NCI-H1105 (cell line): ENCODE data around the gene NMB.
"Not testable (repeated sequence)": the region's sequence is repeated elsewhere in the genome, so short reads cannot be mapped to it uniquely, and the experiment has no call there.

Experiments
- DNase-seq: peaks from one replicate; lab custom pipeline; 2025; lab: John Stamatoyannopoulos, UW

Gene NMB, protein sequence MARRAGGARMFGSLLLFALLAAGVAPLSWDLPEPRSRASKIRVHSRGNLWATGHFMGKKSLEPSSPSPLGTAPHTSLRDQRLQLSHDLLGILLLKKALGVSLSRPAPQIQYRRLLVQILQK

DNA sequence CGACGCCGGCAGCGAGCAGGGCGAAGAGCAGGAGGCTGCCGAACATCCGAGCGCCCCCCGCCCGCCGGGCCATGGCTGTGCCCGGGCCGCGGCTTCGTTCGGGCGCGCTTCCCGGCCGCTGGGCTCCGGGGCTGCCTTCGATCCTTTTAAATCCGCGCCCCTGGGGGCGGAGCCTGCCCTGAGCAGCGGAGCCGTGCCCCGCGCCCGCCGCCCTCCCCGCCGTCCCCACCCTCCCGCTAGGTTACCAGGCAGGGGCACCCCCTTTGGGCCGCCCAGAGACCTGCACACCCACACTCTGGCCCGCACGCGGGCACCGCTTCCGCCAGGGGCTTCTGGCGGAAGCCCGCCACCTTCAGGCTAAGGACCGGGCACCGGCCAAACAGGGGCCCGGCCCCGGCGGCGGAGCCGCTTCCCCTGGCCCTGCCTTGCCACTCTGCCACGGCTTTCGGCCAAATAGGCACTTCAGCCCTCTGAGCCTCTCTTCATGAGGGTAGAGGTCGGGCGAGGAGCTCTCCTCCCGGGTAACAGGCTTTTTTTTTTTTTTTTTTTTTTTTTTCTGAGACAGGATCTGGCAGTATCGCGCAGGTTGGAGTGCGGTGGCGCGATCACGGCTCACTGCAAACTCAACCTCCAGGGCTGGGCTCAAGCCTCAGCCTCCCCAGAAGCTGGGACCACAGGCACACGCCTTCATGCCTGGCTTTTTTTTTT lies at the start of gene NMB:
NMB (minus strand) TSS at position 120 of the 708 bp plus-strand sequence; CDS start at position 73, 47 bp downstream.
- peak; percentile 58 for DNase-seq

DNA sequence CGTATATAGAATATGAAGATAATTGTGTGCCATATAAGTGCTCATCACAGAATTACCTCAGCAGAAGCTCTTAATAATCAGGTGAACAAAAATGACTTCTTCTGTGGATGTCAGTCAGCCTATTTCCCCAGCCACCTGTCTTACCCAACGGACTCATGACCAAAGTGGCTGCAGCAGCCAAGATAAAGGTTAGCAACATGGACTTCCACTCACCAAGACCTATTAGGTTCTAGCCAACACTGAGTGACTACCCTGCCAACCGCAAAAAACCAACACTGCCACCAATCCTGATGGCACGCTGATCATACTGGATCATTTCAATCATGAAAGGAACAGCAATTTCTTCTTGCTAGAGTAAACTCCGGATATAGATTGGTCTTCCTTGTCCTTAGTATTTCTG lies 45.8 kb upstream of the NMB start:
- DNase-seq, result no peak

DNA sequence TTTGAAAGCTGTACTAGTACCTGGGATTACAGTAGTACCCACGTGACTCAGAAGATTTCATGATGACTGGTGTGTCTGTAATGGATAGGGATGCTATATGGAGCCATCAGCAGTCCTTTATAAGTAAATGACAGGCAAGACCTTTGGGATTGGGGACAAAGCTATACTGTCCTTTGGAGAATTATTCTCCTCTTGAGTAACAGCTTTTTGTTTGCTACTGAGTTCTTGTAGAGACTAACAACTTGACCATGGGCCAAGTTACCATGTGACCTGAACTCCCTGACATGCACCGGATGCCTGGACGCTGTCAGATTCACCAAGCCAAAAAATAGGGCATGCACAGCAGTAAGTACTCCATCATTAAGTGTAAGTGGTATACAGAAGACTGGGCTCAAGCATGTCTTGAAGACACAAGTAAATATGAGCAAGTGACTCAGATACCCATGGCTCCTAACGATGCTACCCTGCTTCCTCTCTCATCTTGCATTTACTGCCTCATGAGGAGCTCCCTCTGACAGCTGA lies 45.0 kb upstream of the NMB start:
- DNase-seq, result no peak

DNA sequence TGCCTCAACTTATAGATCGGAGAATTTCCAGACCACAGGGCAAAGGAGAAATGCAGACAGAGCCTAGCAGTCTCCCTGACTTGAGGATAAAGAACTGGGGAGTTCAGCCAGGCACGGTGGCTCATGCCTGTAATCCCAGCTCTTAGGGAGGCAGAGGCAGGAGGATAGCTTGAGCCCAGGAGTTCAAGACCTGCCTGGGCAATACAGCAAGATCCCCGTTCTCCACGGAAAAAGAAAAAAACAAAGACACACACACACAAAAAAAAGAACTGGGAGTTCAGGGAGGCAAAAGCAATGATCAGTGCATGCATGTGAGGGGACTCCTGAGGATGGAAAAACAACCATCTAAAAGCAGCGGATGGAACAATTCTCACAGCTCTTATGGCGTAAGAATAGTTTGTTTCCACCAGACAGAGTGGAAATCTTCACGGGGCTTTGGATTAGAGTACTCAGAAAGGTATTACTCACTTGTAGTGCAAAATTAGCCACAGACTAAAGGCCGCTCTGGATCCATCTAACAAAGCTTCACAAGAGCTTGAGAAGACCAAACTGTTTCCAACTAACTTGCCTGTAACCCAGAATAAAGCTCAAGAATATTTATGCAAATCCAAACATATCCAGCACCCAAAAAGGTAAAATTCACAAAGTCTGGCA lies 41.7 kb upstream of the NMB start:
- DNase-seq, result no peak

DNA sequence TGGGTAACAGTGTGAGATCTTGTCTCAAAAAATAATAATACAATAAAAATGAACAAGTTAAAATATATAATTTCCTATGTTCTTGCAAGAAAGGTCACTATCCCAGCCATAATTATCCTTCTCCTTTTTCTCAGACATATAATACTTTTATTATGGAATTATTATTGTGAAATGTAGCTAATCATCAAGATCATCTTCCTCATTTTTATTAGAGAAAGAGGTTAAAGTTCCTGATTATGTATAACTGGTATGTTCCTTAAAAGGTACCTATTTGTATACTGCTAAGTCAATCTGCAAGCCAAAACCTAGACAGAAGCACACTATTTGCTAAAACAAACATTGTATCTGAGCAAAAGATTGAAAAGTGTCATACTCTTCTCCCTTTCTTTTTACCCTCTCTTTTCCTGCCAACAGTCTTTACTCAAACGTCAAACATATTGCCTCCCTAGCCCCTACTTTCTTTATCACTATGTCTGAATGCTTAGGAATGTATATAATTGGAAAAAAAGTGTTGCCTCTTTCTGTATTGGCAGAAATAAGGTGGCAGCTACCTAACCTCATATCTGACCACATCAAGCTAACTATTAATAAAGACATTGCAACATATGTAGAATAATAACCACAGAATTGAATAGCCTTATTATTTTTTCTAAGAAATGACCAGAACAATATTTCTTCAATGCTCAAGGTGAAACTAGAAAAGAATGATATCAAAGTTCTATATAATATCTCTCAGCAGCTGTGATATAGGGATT lies 39.4 kb upstream of the NMB start:
- no peak for DNase-seq

DNA sequence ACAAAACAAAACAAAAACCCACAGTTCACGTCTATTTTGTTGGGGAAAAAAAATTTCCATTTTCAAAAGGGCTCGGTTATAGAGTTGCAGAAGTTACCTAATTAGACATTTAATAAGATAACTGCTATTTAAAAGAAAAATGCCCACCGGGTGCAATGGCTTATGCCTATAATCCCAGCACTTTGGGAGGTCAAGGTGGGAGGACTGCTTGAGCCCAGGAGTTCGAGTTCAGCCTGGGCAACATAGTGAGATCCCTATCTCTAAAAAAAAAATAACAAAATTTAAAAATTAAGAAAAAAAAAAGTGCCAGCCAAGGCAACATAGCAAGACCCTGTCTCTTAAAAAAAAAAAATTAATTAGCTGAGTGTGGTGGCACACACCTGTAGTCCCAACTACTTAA lies 38.8 kb upstream of the NMB start:
- no peak for DNase-seq

DNA sequence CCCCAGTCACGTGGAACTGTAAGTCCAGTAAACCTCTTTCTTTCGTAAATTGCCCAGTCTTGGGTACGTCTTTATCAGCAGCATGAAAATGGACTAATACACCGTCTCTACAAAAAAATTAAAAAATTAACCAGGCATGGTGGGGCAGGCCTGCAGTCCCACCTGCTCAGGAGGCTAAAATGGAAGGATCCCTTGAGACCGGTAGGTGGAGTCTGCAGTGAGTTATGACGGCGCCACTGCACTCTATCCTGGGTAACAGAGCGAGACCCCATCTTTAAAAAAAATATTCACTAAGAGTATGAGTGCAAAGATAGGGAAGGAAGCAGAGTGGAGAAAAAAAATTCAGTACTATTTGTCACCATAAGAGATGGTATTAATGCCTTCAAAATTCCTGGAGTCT lies 32.3 kb upstream of the NMB start:
- no peak for DNase-seq

DNA sequence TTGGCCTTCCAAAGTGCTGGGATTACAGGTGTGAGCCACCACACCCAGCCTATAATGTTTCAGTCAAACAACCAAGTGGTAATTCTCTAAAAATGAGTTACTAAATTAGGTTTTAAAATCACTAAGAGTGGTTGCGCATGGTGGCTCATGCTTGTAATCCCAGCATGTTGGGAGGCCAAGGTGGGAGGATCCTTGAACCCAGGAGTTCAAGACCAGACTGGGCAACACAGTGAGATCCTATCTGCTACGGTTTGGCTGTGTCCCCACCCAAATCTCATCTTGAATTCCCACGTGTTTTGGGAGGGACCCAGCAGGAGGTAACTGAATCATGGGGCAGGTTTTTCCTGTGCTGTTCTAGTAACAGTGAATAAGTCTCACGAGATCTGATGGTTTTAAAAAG lies 31.9 kb upstream of the NMB start:
- no peak for DNase-seq

DNA sequence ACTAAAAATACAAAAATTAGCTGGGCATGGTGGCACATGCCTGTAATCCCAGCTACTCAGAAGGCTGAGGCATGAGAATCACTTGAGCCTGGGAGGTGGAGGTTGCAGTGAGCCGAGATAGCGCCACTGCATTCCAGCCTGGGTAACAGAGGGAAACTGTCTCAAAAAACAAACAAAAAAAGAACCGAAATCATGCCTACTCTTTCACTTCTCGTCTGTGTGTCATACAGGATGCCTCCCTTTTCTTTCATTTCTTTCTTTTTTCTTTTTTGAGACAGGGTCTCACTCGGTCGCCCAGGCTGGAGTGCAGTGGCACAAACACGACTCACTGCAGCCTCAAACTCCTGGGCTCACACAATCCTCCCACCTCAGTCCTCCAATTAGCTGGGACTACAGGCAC lies 28.4 kb upstream of the NMB start:
- not testable (repeated sequence) for DNase-seq

DNA sequence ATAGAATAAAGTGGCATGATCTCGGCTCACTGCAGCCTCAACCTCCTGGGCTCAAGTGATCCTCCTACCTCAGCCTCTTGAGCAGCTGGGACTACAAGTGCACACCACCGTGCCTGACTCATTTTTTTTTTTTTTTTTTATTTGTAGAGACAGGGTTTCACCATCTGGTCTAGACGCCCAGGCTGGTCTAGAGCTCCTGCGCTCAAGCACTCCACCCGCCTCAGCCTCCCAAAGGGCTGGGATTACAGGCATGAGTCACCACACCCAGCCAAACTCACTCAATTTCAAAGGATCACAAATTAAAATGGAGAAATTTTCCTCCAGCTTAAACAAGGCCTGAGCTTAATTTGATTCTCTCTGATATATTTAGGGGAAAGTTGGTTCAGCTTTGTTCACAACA lies 27.3 kb upstream of the NMB start:
- DNase-seq, result no peak

DNA sequence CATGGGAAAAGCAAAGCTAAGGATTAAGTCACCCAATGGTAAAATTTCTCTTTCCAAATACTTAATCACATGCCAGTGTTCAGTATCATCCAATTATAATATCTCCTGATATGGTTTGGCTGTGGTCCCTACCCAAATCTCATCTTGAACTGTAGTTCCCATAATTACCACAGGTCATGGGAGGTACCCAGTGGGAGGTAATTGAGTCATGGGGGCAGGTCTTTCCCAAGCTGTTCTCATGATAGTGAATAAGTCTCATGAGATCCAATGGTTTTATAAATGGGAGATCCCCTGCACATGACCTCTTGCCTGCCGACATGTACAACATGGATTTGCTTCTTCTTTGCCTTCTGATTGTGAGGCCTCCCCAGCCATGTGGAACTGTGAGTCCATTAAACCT lies 26.1 kb upstream of the NMB start:
- no peak for DNase-seq

DNA sequence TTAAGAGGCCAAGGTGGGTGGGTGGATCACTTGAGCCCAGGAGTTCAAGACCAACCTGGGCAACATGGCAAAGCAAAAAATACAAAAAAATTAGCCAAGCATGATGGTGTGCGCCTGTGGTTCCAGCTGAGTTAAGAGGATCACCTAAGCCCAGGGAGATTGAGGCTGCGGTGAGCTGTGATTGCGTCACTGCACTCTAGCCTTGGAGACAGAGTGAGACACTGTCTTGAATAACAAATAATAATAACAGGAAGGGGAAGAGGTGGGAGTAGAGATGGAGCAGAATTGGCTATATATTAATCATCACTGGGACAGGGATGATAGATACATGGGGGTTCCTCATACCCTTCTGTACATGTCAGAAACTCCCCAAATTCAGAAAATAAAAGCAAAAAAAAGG lies 23.8 kb upstream of the NMB start:
- DNase-seq, result no peak

DNA sequence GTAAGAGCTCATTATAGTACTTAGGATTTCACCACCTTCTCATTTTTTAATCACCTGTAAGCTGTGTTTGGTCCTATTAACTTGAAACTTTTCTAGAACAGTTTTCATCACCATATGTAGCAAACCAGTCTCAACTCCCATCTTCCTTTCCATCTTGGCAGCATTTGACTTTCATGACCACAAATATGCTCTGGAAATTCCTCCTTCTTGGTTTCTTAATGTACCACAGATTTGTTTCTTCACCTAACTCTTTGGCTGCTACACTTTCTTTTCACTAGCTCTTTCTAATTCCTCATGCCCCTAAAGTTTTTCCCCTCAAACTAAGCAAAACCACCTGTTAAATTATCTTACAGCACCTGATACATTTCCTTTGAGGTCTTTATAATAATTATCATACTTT lies 13.2 kb upstream of the NMB start:
- no peak for DNase-seq

DNA sequence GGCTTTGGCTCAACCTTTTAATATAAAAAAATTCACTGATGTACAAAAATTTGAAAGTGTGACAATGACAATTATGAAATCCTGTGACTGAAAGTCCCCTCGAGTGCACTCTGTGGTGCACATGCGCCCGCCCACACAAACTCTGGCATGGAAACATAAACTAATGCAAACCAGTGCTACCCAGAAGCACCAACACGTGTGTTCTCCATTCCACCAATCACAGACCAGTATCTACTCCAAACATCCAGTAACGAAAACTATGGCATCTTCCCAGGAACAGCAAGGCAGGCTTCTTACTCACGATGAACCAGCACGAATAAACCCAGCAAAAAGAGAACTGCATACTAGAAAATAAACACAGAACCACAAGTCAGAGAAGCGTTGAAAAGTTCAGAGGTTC lies 11.7 kb upstream of the NMB start:
- DNase-seq, result no peak

DNA sequence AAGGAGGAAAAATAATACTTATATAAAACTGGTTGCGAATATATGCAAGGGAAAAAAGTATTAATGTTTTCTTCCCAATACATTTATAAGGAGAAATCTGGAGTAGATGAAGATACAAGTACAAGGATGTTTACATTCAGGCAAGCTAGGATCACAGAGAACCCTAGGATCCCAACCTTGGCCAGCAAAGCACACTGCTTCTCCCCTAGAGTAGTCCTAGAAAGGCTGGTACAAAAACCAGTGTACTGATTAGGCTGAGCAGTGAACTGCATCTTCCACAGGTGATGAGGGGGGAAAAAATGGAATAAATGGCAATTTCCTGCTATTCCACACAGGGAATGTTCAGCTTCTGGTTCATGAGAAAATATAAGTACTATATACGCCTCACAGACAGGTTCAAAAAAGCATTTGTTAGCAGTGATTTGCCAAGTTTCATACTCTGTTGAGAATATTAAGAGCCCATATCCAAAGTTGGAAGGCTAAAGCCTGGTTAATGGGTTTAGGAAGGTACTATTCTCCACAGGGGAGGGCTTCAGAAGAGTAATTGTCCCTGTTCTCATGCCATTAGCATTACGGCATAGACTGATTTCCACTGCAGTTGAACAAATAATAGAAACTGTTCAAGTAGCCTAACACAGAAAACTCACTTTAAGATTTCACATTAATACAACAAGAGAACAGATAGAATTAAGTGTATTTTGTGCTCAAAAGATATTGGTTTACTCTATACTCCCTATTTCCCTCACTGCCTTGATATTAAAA lies 10.4 kb upstream of the NMB start:
- DNase-seq, result no peak

DNA sequence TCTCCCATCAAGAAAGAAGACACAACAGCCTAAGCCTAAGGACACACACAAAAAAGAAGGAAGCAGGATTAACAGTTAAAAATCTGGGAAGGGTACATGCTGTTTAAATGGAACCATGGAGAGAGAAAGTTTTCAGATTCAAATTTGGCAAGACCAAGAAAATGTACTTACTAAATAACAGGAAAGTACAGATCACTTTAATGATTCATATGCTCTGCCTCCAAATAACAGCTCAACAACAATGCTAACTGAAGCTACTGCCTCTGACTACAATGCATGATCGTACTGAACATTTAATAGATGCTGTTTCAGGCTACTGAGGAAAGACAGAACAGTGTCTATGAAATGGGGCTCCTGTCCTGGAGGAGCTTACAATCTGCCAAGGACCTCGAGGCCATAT lies 8.4 kb upstream of the NMB start:
- DNase-seq, result no peak

DNA sequence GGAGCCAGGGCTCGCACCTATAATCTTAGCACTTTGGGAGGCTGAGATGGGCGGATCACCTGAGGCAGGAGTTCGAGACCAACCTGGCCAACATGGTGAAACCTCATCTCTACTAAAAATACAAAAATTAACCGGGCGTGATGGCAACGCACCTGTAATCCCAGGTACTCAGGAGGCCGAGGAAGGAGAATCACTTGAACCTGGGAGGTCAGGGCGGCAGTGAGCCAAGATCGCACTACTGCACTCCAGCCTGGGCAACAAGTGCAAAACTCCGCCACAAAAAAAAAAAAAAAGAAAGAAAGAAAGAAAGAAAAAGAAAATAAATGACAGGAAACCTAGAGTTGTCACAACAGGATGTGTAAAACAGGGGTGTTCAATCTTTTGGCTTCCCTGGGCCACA lies 3.0 kb upstream of the NMB start:
- DNase-seq, result no peak

DNA sequence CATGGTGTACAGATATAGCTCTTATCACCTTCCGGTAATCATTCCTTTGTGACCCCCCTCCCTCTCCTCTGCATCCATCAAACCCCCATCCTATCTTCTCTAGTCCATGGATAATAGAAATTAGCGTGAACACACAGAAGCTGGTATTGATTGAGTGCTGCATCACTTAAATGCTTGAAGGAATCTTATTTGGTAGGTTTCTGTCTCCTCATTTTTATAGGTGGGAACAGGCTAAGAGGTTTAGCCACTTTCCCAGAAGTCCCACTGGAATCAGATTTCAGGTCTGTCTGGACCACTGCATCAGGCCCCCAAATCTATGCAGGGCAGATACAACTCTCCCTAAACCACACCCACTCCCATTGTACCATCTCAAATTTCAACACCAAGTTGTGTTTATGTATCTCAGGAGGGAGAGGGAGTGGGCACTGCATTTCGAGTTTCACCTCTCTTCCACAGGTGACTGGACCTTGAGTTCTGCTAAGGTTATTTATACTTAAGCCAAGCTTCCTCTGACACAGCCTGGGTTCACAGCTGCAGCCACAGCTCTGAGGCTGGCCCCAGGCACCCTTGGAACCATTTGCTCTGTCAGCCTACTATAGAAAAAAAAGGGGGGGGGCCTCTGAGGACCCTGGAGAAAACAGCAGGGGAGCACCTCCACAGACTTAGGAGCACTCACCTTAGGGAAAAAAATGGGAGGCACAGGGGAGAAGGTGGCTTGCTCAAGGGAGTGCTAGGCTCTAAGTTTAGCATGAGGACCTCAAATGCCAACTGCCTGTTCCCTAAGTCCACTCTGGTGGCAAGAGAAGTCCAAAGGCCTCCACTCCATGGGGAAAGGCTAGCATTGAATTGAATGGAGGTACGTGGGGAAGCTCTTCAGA lies 2.1 kb upstream of the NMB start:
- DNase-seq, result no peak

DNA sequence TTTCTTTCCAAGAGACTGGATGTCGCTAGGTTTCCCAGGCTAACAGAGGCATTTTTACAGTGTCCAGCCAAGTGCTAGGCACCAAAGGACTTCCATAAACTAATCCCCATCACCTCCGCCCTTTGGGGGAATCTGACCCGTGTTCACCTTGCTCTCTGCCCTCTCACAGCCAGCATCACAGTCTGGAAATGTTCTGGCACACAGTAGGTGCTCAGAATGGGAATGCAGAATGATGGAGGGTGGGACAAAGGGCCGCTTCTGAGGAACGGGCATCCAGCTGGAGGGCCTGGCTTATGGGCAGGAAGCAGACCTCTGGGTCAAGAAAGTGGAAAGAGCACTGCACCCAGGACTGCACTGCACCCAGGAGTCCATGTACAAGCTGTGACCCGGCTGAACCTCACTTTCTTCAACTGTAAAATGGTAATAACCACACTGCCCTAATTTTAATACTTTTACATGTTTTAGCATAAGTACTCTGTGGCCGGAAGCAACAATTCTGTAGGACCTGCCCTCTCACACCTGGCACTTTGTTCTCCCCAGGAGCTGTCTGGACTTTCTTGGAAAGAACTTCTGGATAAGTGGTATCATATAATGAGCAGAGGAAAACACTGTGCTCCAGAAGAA lies 901 bp upstream of the NMB start:
- DNase-seq, result no peak

DNA sequence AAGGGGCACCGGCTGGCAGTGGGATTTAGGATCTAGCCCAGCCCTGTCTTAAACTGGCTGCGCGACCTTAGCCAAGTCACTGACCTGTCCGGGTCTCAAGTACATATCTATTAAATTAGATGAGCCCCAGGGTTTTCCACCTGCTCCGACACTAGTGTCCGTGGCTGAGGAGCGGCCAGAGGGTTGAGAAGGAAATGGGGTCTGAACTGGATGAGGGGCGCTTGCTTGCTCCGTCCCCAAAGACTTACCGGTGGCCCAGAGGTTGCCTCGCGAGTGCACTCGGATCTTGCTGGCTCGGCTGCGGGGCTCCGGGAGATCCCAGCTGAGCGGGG lies 285 bp downstream of the NMB start:
- DNase-seq, result no peak

DNA sequence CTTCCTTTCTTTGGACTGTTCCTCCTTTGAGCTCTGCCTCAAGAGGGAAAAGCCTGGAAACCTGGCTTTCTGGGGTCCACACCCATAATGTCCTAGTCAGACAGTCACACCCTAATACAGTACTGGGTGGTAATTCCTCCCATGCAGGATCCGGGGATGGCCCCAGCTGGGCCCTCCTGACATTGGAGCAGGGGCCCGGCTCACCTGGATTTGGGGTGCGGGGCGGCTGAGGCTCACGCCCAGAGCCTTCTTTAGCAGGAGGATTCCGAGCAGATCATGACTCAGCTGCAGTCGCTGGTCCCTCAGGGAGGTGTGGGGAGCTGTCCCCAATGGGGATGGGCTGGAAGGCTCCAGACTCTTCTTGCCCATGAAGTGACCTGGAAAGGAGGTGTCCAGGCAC lies 1.0 kb downstream of the NMB start:
- DNase-seq, result no peak
